ENCODE measurements around the gene FOCAD.

DNA sequence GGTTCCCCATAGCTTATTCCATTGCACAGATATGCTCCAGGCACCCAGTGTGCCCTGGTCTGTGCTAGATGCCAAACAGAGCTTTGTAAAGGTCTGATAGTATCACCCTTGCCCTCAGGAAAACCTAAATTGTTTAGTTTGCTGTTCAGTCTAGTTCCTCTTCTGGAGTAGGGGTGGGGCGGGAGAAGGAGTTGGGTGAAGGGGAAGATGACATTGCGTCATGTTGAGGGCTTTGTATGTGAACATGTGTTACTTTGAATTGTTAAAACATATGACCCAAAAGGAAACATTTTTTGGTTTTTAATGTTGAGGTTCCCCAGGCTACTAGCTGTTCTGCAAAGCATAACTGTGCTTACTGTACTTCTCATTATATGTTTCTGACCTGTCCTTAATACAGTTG lies 306.8 kb downstream of the FOCAD start:
- TF ChIP-seq, protein P1, sequence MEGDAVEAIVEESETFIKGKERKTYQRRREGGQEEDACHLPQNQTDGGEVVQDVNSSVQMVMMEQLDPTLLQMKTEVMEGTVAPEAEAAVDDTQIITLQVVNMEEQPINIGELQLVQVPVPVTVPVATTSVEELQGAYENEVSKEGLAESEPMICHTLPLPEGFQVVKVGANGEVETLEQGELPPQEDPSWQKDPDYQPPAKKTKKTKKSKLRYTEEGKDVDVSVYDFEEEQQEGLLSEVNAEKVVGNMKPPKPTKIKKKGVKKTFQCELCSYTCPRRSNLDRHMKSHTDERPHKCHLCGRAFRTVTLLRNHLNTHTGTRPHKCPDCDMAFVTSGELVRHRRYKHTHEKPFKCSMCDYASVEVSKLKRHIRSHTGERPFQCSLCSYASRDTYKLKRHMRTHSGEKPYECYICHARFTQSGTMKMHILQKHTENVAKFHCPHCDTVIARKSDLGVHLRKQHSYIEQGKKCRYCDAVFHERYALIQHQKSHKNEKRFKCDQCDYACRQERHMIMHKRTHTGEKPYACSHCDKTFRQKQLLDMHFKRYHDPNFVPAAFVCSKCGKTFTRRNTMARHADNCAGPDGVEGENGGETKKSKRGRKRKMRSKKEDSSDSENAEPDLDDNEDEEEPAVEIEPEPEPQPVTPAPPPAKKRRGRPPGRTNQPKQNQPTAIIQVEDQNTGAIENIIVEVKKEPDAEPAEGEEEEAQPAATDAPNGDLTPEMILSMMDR (IDR thresholded peaks at IDR 0.05) = no peak
- no peak for TF ChIP-seq POLR2A (IDR thresholded peaks at IDR 0.05)

Data from body of pancreas (tissue), 4 donors.